Right lobe of liver (tissue), 6 donors: Measurements from ENCODE around the gene URB1. TPM values are rescaled to one million over a fixed set of nuclear protein-coding genes. Genes with fewer than 3 reads are reported as not detected.
A peak's percentile ranks its signal among the peaks of the same experiment; 100 is the strongest.

ENCODE experiments used
- ATAC-seq, 4 donors: fragments of 200-7000 bp; cut with Tn5 transposase; one replicate each; pipeline ENCODE4 v1.9.1; 2020; ENCODE audit warnings: mild to moderate bottlenecking in 4 of 4, moderate library complexity in 4 of 4
- DNase-seq, 3 donors: peaks; one replicate each; pipeline ENCODE4 v3.0.0-alpha.2; 2020
- H3K27ac ChIP-seq, 3 donors: fragments of 200-600 bp; one replicate each; pipeline ENCODE4 v1.8.0; 2022
- H3K27me3 ChIP-seq, 2 donors: fragments of 200-600 bp; one replicate each; pipeline ENCODE4 v1.8.0; 2022
- H3K36me3 ChIP-seq, 4 donors: fragments of 200-600 bp; sonication (generic) in 1 of 4; one replicate each; pipeline versions ENCODE4 v1.5.1 to v1.8.0; 2017 to 2022; ENCODE audit warnings: control low read depth in 1 of 4
- H3K4me1 ChIP-seq, 4 donors: fragments of 200-600 bp; sonication (generic) in 1 of 4; one replicate each; pipeline versions ENCODE4 v1.5.1 to v1.8.0; 2017 to 2022; ENCODE audit warnings: control low read depth in 1 of 4
- H3K4me3 ChIP-seq, 3 donors: fragments of 200-600 bp; one replicate each; pipeline ENCODE4 v1.8.0; 2022
- H3K9me3 ChIP-seq, 4 donors: fragments of 200-600 bp; sonication (generic) in 1 of 4; one replicate each; pipeline versions ENCODE4 v1.5.1 to v1.8.0; 2017 to 2022; ENCODE audit warnings: control low read depth in 1 of 4
- POLR2A ChIP-seq: fragments of 450-650 bp; IDR thresholded peaks from one replicate; pipeline ENCODE4 v1.6.1; 2017; ENCODE audit warnings: antibody characterized with exemption, mild to moderate bottlenecking
- WGBS: methylation state at CpG from one replicate; pipeline ENCODE4 v1.1.6; 2018; ENCODE audit warnings: low coverage, low lambda C conversion rate; ENCODE audit not compliant: insufficient coverage; ENCODE audit errors: missing lambda C conversion rate; 5-methylcytosine and 5-hydroxymethylcytosine counted together
- intact Hi-C, 2 donors: fragments of 100-400 bp; cut with DNase I; formaldehyde crosslinking; loops; one replicate each; pipeline versions ENCODE4 v1.11.2 to v1.14.1; 2022
- total RNA-seq, 6 experiments: library from RNA; depleted of rRNA in 2 of 6; stranded (reverse); fragments of >200 nt in 2 of 6; fragmentation: NEBNext Ultra II Directional in 3 of 6; extraction: Animal tissue kit (Norgen Biotek cat#: 25700) in 3 of 6; gene quantifications; one replicate each; pipeline versions ENCODE4 v1.1.0 to v1.2.4, GENCODE V29; 2016 to 2023
- TF ChIP-seq, protein P1 (sequence below), 4 donors: fragments of 200-600 bp in 3 of 4; fragments of 450-650 bp in 1 of 4; IDR thresholded peaks; one replicate each; pipeline versions ENCODE4 v1.5.1 to v1.8.0; 2016 to 2022; ENCODE audit warnings: antibody characterized with exemption in 4 of 4, mild to moderate bottlenecking in 2 of 4
- donor health status: DM: no; HTN: yes; CAD: no.
- donor health status: DM: no; HTN: no; CAD: no.
- donor health status: DM: no; HTN: no; CAD: no.
- donor health status: DM: no; HTN: yes; CAD: no.
- donor health status: DM: no; HTN: yes; CAD: no.

The URB1 gene
- total RNA-seq, 6 experiments from 2014 or later = 6.3 to 13.6 (median 9.8) TPM

DNA sequence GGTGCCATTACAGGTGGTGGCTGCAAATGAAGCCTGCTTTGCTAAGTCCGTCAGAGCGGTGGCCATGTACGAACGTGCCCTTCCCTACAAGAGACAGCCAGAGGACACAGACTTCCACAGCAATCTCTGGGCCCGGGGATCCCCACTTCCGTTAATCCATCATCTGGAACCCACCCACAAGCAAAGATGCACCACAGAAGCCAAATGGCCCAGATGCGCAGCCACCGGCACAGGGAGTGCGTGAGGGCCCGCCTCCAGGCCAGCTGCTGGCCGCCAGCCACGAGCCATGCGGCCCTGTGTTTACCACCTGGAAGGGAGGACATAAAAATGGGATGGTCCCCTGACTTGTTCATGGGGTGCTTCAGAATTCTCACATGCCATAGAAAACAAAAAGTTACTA, 72.1 kb downstream of the URB1 start:
- peaks cover 0 to 95% (median 39%) of the 10 kb centered on the region in 4 donors for H3K36me3 ChIP-seq
- intact Hi-C loops = no loop called here
- no peaks in the 10 kb centered on the region for H3K4me1 ChIP-seq
- H3K9me3 ChIP-seq = no peaks in the 10 kb centered on the region
- no peak for TF ChIP-seq POLR2A
- TF ChIP-seq, protein P1, sequence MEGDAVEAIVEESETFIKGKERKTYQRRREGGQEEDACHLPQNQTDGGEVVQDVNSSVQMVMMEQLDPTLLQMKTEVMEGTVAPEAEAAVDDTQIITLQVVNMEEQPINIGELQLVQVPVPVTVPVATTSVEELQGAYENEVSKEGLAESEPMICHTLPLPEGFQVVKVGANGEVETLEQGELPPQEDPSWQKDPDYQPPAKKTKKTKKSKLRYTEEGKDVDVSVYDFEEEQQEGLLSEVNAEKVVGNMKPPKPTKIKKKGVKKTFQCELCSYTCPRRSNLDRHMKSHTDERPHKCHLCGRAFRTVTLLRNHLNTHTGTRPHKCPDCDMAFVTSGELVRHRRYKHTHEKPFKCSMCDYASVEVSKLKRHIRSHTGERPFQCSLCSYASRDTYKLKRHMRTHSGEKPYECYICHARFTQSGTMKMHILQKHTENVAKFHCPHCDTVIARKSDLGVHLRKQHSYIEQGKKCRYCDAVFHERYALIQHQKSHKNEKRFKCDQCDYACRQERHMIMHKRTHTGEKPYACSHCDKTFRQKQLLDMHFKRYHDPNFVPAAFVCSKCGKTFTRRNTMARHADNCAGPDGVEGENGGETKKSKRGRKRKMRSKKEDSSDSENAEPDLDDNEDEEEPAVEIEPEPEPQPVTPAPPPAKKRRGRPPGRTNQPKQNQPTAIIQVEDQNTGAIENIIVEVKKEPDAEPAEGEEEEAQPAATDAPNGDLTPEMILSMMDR (IDR thresholded peaks at IDR 0.05) = no peak
- WGBS = 91% methylated on average over 4 of the region's 13 CpGs
- no peaks in the 10 kb centered on the region for H3K27me3 ChIP-seq
- peak in 1 of 3 donors; percentile 26 for DNase-seq
- no peak overlapping the region for H3K27ac ChIP-seq
- no peak overlapping the region for H3K4me3 ChIP-seq
- ATAC-seq = no peak

GRCh38 chr21:32320059-32320458, 72.8 kb downstream of the URB1 start:
- H3K36me3 ChIP-seq = peaks cover 0 to 97% (median 36%) of the 10 kb centered on the region in 4 donors
- no peaks in the 10 kb centered on the region for H3K4me1 ChIP-seq
- peak in 1 of 3 donors; percentile 23 for DNase-seq
- no peak overlapping the region for H3K4me3 ChIP-seq
- no peak overlapping the region for H3K27ac ChIP-seq
- 90% methylated on average over 6 of the region's 6 CpGs for WGBS
- no peak for ATAC-seq
- TF ChIP-seq, protein P1 (IDR thresholded peaks at IDR 0.05) = no peak
- no peak for TF ChIP-seq POLR2A
- intact Hi-C loops = no loop called here
- H3K27me3 ChIP-seq = no peaks in the 10 kb centered on the region
- no peaks in the 10 kb centered on the region for H3K9me3 ChIP-seq

DNA sequence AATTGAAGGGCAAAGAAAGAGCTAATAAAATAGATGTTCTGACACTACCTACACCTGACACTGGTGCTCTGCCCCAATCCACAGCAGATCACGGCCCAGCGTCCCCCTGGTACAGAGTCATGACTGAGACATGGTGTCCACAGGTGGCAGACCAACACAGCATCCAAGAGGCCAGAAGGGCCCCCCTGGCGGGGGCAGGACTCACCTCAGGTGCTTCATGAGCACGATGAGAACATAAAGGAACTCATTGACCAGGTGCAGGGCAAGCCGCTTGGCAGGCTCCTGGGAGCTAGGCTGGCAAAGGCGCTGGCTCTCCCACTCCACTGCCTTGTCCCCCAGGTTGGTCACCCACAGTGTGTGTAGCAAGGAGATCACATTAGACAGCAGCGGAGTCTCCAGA, 73.8 kb downstream of the URB1 start:
- intact Hi-C loops = no loop called here
- H3K9me3 ChIP-seq = no peaks in the 10 kb centered on the region
- ATAC-seq (no peak), DNase-seq (peak in 1 of 3 donors; percentile 31)
- no peak overlapping the region for H3K27ac ChIP-seq
- no peaks in the 10 kb centered on the region for H3K4me1 ChIP-seq
- no peak overlapping the region for H3K4me3 ChIP-seq
- H3K27me3 ChIP-seq = no peaks in the 10 kb centered on the region
- peaks cover 0 to 96% (median 36%) of the 10 kb centered on the region in 4 donors for H3K36me3 ChIP-seq
- WGBS = no CpG with 5 or more reads among the region's 7 CpGs
- no peak for TF ChIP-seq POLR2A
- TF ChIP-seq, protein P1 (IDR thresholded peaks at IDR 0.05) = no peak

GRCh38 chr21:32317726-32318125, 75.1 kb downstream of the URB1 start:
- ATAC-seq (no peak), DNase-seq (peak in 1 of 3 donors; percentile 43)
- H3K9me3 ChIP-seq = no peaks in the 10 kb centered on the region
- 89% methylated on average over 3 of the region's 9 CpGs for WGBS
- no peak overlapping the region for H3K4me3 ChIP-seq
- peaks cover 0 to 85% (median 30%) of the 10 kb centered on the region in 4 donors for H3K36me3 ChIP-seq
- no peak for TF ChIP-seq POLR2A
- TF ChIP-seq, protein P1 (IDR thresholded peaks at IDR 0.05) = no peak
- no peaks in the 10 kb centered on the region for H3K4me1 ChIP-seq
- intact Hi-C loops = no loop called here
- no peak overlapping the region for H3K27ac ChIP-seq
- no peaks in the 10 kb centered on the region for H3K27me3 ChIP-seq
